Measurements from ENCODE around the gene EMP3.

GRCh38 chr19:48318286-48318987, 6.9 kb upstream of the EMP3 start:
- TF ChIP-seq CTCF (IDR thresholded peaks at IDR 0.05) (no peak), POLR2A (IDR thresholded peaks at IDR 0.05) (no peak)

All from adrenal gland (tissue), 5 donors.